ENCODE results near the gene KRTAP2-1. TPM values are rescaled to one million over a fixed set of nuclear protein-coding genes. Genes with fewer than 3 reads are reported as not detected.

Gene KRTAP2-1
- total and polyA plus RNA-seq, 2 of the 8 experiments (the other 6 are each of a cell fraction or from before 2014, with no cell fraction given), result not detected

- TF ChIP-seq CTCF (IDR thresholded peaks at IDR 0.05; ENCODE audit: control extremely low read depth in 1 of 3, insufficient read depth in 1 of 3, low read depth in 1 of 3, low read length in 3 of 3), result no peak
These were observed 24.7 kb upstream of the KRTAP2-1 start (continued) for GRCh38 chr17:41071606-41072360.

Data from H1 (cell line).